Right renal pelvis (tissue), 4 donors: ENCODE results near the gene CCKAR. TPM values are rescaled to one million over a fixed set of nuclear protein-coding genes. Genes with fewer than 3 reads are reported as not detected.
"Not testable (repeated sequence)": the region's sequence is repeated elsewhere in the genome, so short reads cannot be mapped to it uniquely, and the experiment has no call there.

Experiments used
- DNase-seq, 4 donors: peaks; one replicate each; pipeline ENCODE4 v3.0.0-alpha.2; 2013; ENCODE audit warnings: low read depth in 4 of 4, low spot score in 3 of 4, missing footprints in 1 of 4
- polyA plus RNA-seq, 4 donors: library from polyadenylated mRNA; unstranded; fragments of 120-200 nt; gene quantifications; one replicate each; pipeline ENCODE4 v1.2.1, GENCODE V29; 2013; ENCODE audit not compliant: insufficient read length in 4 of 4

CCKAR gene
- polyA plus RNA-seq, result under 1 TPM in 2 of 4 donors, not detected in 2; 0.05 to 0.10 TPM

DNA sequence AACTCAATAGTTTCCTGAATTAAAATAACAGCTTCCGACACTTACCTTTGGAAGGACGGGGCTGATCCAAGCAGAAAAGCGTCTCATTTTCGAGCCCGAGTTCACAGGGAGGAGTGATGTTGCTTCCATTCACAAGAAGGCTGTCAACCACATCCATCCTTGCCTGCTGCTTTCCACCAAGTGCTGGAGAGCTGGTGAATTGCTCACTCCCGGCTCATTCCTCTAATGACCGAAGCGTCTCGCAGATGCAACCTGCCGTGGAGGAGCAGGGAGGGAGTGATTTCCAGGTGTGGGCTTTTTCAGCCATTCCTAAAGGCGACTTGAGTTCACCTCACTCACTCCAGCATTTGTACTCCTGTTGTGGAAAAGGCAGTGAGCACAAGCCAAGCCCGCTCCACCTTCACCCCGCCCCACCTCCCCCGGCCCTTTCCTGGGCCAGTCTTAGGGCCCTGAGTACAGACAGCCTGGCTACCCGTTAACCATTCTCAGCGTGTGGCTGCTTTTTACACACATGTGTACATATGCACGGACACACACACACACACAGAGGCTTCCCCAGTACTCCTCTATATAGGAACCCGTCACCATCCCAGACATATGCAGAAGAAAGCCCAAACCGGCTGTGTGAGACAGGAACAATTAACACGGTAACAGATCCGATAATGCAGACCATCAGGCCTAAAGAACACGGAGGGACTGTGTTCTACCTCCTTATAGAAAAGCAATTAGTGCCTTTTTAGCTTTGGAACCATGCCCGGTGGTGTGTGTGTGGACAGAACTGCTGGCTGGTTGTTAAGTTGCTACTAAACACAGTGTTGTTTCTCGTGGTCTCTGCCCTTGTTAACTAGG is at the start of gene CCKAR:
Gene CCKAR, minus strand, starts transcription at position 374 of the 849 bp plus-strand sequence. Its CDS starts 217 bp downstream, at position 157.
- DNase-seq, result peak in 1 of 4 donors; percentile 24

DNA sequence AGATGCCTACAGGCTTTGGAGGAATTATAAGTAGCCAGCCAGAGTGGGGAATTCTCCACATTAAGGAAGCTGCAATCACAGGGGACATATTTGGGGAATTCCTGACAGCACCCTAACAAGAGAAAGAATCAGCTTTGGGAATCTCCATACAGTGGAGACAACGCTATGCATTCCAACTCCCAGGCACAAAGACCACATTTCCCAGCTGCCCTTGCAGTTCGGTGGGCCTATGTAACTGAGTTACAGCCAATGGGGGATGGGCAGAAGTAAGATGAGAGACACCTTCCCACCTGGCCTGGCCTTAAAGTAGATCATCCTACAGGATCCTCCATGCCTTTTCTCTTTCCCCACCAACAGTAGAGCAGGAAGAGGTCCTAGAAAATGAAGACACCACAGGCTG is 43.4 kb upstream of the CCKAR start:
- DNase-seq, result no peak

- DNase-seq, result no peak
These were observed 41.3 kb upstream of the CCKAR start for GRCh38 chr4:26531491-26532116.

GRCh38 chr4:26530099-26530498 is 39.8 kb upstream of the CCKAR start:
- DNase-seq, result no peak

DNA sequence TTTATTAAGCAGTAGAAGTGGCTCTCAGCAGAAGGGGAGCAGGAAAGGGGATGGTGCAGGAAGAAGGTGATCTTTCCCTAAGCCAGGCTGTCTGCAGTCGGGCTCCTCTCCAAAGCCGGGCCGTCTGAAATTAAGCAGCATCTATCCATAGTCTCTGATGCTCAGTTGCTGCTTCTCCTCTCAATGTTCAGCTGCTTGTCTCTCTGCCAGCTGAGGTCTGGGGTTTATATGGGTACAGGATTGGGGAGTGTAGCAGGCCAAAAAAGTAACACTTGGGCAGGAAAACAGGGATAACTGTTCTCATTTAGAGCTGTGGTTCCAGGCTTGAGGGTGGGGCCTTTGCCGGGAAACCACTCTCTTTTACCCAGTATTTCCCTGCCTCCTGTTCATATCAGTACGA is 39.2 kb upstream of the CCKAR start:
- no peak for DNase-seq

GRCh38 chr4:26525771-26526150 is 35.5 kb upstream of the CCKAR start:
- no peak for DNase-seq

DNA sequence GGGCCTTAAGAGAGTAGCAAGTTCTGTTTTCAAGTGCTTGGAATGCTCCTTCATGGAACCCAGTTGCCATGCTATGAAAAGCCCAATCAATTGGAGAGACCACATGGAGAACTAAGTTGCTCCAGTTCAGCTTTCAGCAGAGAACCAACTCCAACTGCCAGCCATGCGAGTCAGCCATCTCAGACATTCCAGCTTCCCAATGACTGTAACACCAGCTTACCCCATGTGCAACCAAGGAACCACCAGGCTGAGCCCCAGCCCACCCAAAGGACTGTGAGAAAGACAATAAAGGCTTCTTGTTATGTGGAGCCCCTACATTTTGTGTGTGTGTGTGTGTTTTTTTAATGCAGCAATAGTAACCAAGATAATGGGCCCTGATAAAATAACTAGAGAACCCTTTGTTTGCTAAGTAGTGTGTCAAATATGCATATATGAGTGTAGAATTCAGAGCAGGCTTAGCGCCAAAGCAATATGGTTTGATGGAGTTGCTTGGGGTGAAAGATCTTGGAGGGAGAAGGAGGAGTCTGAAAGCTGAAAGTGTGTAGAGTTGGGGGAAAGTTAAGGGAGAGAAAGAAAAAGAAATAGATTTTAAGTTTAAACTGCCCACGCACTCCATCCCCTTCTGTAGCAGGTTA is 35.0 kb upstream of the CCKAR start:
- no peak for DNase-seq

- DNase-seq, result no peak
These were observed 33.7 kb upstream of the CCKAR start for GRCh38 chr4:26524011-26524410.

DNA sequence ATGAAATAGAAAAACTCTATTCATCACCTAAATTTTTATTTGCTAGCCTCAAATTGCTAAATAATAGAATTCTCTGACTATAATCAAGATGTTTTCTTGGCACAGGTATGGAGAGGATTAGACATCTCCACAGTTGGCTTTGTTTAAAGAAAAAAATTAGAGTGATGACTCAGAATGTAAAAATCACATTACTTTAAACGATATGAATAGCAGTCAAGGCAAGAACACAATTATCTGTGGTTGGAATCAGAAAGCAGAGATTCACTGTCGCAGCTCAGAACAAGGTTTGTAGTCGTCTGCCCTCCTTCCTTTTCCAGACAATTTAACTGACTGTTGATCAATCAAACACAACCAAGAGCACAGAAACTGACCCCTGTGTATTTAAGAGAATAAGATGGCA is 32.2 kb upstream of the CCKAR start:
- no peak for DNase-seq

- DNase-seq, result no peak
These were observed 30.6 kb upstream of the CCKAR start for GRCh38 chr4:26520728-26521450.

DNA sequence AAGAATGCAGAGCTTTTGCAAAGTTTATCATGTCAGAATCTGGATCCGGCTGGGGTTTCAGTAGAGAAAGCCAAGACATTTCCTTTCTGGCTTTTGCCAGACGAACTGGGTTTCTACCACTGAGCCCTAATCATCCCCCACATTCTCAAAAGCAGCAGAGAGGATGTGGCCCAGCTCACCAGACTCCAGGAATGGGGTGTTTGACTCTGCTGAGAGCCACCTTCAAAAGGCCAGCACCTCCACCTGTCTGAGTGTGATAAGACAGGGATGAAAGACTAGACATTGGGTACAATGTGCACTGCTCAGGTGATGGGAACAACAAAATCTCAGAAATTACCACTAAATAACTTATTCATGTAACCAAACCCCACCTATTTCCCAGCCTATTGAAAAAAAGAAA is 25.7 kb upstream of the CCKAR start:
- no peak for DNase-seq

DNA sequence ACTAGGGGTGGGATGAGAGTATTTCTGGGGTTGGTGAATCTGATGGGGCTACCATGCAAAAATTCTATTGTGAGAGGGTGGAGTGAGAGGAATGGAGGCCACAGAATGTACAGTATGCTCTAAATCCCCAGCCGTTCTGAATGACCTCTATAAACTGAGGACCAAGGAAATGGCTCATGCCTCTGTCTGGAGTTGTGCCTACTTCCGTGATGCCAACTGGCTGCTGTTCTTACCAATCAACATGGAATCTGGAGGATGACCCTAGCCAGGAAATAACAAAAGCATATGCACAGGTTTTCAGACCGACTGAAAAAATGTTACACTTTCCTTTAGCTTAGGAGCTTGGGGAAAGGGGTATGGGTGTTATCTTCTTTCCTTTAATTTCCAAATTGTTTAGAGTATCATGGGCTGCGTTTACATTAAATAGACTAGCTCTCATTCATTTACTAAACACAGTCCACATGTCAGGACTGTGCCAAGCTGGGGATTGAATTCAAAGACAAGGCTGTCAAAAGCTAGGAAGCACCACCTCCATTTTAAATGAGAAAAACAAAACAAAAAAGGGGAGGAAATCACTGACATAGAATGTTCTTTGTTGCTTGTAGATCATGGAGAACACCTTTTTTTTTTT is 20.2 kb upstream of the CCKAR start:
- DNase-seq, result no peak

GRCh38 chr4:26509681-26510333 is 19.5 kb upstream of the CCKAR start:
- DNase-seq, result no peak

DNA sequence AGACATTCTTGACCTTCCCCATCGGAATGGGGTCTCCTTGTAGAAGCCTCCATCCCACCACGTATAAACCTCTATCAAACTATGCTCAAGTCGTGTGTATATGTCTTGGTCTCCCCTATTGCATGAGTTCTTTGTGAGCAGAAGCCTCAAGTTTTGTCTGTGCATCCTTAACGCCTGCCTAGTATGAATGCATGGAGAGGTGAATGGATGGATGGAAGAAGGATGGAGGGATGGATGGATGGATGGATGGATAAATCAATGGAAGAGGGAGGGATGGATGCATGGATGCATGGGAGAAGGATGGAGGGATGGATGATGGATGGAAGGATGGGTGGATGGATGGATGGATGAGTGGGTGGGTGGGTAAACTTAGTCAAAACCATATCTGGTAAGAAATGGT is 17.0 kb upstream of the CCKAR start:
- DNase-seq, result no peak

DNA sequence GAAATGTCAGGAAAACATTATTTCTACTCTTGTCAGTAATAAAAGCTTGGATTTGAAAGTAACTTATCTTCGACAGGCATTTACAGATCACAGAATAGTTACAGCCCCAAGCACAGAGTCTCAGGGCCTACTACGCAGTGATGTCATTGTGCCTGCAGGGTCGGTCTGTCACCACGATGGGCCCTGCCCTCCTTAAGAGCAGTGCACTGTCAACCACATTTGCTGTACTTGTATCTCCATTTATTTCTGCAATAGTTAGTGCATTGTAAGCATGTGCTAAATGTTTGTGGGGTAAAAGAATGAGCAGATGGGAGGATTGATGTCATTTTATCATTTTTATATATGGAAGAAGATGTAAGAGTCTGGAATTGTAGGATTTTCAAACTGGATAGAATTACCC is 13.6 kb upstream of the CCKAR start:
- no peak for DNase-seq

DNA sequence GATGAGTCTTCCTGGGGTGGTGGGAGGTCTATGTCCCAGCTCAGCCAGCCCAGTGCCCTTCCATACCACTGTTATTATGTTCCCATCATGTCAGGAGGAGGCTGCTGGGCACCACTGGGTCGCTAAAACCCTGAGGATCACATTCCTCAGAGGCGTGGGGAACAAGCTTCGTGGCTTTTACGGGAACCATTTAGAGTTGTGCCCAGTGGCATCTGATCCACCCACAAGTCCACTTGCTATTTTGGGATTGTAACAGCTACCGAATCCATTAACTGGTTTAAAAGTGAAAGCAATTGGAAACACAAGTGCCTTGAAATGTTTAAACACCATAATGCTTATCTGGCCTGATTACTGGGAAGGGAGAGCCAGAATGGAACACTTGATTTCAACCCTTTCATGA is 13.1 kb upstream of the CCKAR start:
- no peak for DNase-seq

- not testable (repeated sequence) for DNase-seq
These were observed 10.3 kb upstream of the CCKAR start for GRCh38 chr4:26500565-26500999.

DNA sequence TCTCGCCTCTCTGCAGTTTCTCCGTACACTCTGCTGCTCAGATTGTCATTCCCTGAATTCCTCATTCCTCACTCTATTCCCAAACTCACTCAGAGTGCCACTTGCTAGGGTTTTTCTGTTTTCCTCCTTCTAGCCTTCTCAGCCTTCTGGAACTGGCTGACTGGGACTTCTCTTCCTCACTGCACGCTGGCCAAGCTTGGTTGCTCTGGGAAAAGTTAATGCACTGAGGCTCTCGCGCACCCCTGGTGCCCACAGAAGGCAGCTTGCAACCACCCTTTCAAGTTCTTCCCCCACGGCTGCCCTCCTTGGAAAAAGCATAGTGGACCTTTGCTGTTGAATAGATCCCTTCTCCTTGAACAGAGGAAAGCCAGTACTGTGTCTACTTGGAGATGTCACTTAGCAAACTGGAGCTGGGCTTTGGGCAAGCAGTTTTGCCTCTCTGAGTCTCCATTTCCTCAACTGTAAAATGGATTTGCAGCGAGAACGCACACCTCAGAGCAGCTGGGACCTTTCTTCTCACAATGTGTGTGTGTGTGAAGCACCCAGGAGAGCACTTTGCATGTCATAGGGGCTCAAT is 6.0 kb upstream of the CCKAR start:
- DNase-seq, result no peak

DNA sequence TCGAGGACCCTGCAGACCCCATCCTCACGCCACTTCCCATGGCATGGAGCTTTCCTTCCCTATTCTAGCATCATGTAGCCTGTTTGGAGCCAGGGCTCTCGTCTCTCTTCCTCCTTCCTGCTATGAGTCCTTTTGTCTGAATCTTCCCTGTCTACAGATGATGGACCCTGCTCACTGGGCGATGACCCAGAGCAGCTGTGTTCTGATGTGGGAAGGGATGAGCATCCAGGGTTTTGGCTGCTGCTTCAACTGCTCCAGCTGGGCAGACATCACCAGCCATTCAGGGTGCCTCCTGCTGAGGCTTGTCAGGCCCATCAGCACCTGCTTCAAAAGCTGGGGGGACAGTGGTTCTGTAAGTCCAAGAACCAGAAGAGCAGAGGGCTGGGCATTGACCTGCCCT is 3.2 kb upstream of the CCKAR start:
- no peak for DNase-seq
